Glutamatergic neuron (in vitro differentiated cells): Measurements from ENCODE around the gene SLC22A13. TPM values are rescaled to one million over a fixed set of nuclear protein-coding genes. Genes with fewer than 3 reads are reported as not detected.

Source experiments
- DNase-seq: peaks from one replicate; pipeline ENCODE4 v3.0.0; 2022
- H3K27ac Mint-ChIP-seq: one replicate; pipeline ENCODE4 v1.8.0; 2020; ENCODE audit warnings: mild to moderate bottlenecking, mixed read lengths, inconsistent platforms; ENCODE audit not compliant: unreplicated experiment
- H3K27me3 Mint-ChIP-seq: one replicate; pipeline ENCODE4 v1.8.0; 2020; ENCODE audit warnings: mild to moderate bottlenecking, moderate library complexity, mixed read lengths, inconsistent platforms; ENCODE audit not compliant: unreplicated experiment
- H3K36me3 Mint-ChIP-seq: one replicate; pipeline ENCODE4 v1.8.0; 2020; ENCODE audit warnings: mild to moderate bottlenecking, mixed read lengths, inconsistent platforms; ENCODE audit not compliant: unreplicated experiment
- H3K4me1 Mint-ChIP-seq: one replicate; pipeline ENCODE4 v1.8.0; 2020; ENCODE audit warnings: mild to moderate bottlenecking, low read depth, mixed read lengths, inconsistent platforms; ENCODE audit not compliant: unreplicated experiment
- H3K4me3 Mint-ChIP-seq: one replicate; pipeline ENCODE4 v1.8.0; 2020; ENCODE audit warnings: mild to moderate bottlenecking, mixed read lengths, inconsistent platforms; ENCODE audit not compliant: unreplicated experiment
- H3K9me3 Mint-ChIP-seq: one replicate; pipeline ENCODE4 v1.8.0; 2020; ENCODE audit warnings: mild to moderate bottlenecking, moderate library complexity, mixed read lengths, inconsistent platforms; ENCODE audit not compliant: unreplicated experiment
- total RNA-seq: library from RNA; stranded (reverse); fragmentation: NEBNext Ultra II Directional; extraction: Animal tissue kit (Norgen Biotek cat#: 25700); gene quantifications from one replicate; pipeline ENCODE4 v1.2.1, GENCODE V29; 2021; ENCODE audit not compliant: unreplicated experiment
- TF ChIP-seq, protein P1 (sequence below): fragments of 200-600 bp; sonication (generic); IDR thresholded peaks from one replicate; pipeline ENCODE4 v1.5.0; 2021; ENCODE audit not compliant: partially characterized antibody, unreplicated experiment

Gene SLC22A13
- total RNA-seq, 1 donor from 2014 or later, result 1.5 TPM

DNA sequence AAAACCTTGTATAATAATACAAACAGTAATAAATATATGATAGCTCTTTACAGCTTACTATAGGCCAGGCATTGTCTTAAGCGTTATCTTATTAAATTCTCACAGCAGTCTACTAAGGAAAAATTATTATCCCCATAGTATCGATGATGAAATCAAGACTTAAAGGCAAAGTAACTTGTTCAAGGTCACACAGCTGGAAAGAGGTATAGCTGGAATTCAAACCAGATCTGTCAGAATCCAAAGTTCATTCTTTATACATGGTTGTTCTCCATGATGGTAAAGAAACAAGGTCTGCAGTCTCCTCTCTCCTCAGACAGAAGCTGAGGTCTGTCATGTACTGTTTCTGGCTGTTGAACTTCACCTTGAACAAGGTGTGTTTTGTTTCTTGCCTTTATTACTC, 15.4 kb upstream of the SLC22A13 start:
- DNase-seq, result no peak
- Mint-ChIP-seq H3K27ac (no peak overlapping the region), H3K4me3 (no peak overlapping the region), H3K9me3 (peaks cover 8% of the 10 kb centered on the region), H3K36me3 (peaks cover 5% of the 10 kb centered on the region), H3K27me3 (peaks cover 7% of the 10 kb centered on the region), H3K4me1 (peaks cover 27% of the 10 kb centered on the region)
- TF ChIP-seq, protein P1, sequence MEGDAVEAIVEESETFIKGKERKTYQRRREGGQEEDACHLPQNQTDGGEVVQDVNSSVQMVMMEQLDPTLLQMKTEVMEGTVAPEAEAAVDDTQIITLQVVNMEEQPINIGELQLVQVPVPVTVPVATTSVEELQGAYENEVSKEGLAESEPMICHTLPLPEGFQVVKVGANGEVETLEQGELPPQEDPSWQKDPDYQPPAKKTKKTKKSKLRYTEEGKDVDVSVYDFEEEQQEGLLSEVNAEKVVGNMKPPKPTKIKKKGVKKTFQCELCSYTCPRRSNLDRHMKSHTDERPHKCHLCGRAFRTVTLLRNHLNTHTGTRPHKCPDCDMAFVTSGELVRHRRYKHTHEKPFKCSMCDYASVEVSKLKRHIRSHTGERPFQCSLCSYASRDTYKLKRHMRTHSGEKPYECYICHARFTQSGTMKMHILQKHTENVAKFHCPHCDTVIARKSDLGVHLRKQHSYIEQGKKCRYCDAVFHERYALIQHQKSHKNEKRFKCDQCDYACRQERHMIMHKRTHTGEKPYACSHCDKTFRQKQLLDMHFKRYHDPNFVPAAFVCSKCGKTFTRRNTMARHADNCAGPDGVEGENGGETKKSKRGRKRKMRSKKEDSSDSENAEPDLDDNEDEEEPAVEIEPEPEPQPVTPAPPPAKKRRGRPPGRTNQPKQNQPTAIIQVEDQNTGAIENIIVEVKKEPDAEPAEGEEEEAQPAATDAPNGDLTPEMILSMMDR, result no peak

DNA sequence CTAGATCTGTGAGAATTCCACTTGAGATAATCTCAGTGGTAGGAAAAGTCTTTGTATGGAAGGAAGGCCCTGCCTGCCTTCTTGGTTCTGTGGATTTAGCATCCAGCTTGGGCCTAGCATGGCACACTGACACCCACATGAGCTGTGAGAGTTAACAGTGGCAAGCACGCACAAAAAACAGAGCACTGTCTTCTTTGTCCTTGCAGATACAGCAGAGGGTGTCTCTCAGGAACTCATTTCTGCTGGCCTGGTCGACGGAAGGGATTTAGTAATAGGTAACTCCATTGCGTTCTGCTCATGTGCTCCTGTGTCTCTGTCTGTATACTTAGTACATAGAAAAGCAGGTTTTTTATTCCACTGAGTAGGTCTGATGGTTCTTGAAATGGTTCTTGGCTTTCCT, 14.4 kb upstream of the SLC22A13 start:
- H3K4me3 Mint-ChIP-seq, result no peak overlapping the region
- no peak overlapping the region for H3K27ac Mint-ChIP-seq
- peaks cover 9% of the 10 kb centered on the region for H3K9me3 Mint-ChIP-seq
- no peak for DNase-seq
- H3K36me3 Mint-ChIP-seq, result peaks cover 5% of the 10 kb centered on the region
- TF ChIP-seq, protein P1, result no peak
- peaks cover 23% of the 10 kb centered on the region for H3K4me1 Mint-ChIP-seq
- peaks cover 7% of the 10 kb centered on the region for H3K27me3 Mint-ChIP-seq

DNA sequence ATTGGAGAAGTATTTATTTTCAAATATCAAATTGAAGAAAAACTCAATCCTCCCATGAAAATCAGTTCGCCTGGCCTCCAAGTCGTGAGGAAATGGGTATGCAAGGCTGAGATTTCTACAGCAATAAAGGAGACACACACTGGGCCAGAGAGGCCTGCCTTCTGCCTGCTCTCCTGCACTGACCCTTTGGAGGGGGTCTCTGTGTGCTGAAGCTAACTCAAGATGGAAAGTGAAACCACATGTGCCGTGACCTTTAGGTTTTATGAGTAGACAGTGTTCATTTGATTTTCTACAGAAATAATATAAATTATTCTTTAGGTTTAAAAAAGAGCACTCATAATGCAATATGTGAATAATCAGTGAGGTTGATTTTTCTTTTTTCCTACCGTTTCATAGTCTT, 11.9 kb upstream of the SLC22A13 start:
- DNase-seq, result no peak
- peaks cover 5% of the 10 kb centered on the region for H3K36me3 Mint-ChIP-seq
- peaks cover 5% of the 10 kb centered on the region for H3K27me3 Mint-ChIP-seq
- H3K4me3 Mint-ChIP-seq, result no peak overlapping the region
- H3K4me1 Mint-ChIP-seq, result peaks cover 9% of the 10 kb centered on the region
- no peak overlapping the region for H3K27ac Mint-ChIP-seq
- H3K9me3 Mint-ChIP-seq, result peaks cover 3% of the 10 kb centered on the region
- TF ChIP-seq, protein P1, result no peak

DNA sequence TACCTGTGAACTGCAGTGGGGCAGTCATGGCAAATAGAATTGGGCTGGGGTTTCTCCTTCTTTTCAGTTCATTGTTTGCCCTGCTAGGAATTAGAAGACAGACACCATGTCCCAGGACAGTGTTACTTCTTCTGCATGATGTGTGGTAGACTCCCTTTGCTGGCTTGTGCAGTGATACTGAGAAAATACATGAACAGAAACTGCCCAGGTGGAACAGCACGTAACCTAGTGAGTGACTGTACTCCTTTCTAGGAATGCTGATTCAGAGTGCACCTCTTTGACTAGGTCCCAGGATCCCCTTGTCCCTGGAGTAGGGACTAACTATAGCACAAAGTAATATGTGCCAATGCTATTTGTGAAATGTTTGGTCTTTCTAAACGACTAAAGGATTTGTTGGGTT, 10.7 kb upstream of the SLC22A13 start:
- Mint-ChIP-seq H3K4me3 (no peak overlapping the region), H3K4me1 (peaks cover 6% of the 10 kb centered on the region), H3K27me3 (peaks cover 5% of the 10 kb centered on the region), H3K27ac (no peak overlapping the region), H3K36me3 (peaks cover 5% of the 10 kb centered on the region), H3K9me3 (peaks cover 3% of the 10 kb centered on the region)
- DNase-seq, result no peak
- TF ChIP-seq, protein P1, result no peak

DNA sequence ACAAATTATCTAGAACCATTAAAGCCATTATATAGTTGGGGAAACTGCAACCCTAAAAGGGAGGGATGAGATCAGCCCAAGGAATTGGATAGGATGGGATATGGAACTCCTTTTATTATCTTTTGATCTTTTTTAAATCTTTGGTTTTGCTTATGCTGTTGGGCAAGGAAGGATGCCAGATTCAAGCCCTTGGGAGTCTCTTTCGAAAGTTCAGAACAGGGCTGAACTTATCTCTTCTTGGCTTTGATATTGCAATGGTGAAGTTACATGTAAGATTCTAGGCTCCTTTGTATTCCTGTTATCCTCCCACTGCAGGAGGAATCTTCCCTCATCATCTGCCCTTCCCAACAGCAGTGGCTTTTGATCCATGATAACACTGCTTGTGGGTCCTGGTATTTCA, 10.0 kb upstream of the SLC22A13 start:
- Mint-ChIP-seq H3K4me3 (no peak overlapping the region), H3K27me3 (peaks cover 5% of the 10 kb centered on the region), H3K4me1 (peaks cover 12% of the 10 kb centered on the region), H3K9me3 (peaks cover 5% of the 10 kb centered on the region), H3K27ac (no peak overlapping the region), H3K36me3 (peaks cover 5% of the 10 kb centered on the region)
- TF ChIP-seq, protein P1, result no peak
- DNase-seq, result no peak
